ELF-1 (cell line): ENCODE measurements around the gene ANTXR2.
"Not testable (repeated sequence)": the region's sequence is repeated elsewhere in the genome, so short reads cannot be mapped to it uniquely, and the experiment has no call there.

ENCODE experiments used
- DNase-seq: peaks from one replicate; pipeline ENCODE4 v3.0.0-alpha.2; 2016; ENCODE audit warnings: low read depth, low spot score

The ANTXR2 gene

DNA sequence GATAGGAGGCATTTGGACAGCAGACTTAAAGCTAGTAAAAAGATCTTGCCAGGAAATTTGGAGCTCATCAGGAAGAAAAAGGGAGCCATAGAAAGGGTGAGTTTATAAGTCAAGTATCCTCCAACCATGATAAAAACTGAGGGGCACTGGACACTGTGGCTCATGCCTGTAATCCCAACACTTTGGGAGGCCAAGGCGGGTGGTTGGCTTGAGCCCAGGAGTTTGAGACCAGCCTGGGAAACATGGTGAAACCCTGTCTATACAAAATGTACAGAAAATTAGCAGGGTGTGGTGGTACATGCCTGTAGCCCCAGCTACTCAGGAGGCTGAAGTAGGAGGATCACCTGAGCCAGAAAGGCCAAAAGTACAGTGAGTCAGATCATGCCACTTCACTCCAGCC, 48.7 kb downstream of the ANTXR2 start:
- DNase-seq, result no peak

DNA sequence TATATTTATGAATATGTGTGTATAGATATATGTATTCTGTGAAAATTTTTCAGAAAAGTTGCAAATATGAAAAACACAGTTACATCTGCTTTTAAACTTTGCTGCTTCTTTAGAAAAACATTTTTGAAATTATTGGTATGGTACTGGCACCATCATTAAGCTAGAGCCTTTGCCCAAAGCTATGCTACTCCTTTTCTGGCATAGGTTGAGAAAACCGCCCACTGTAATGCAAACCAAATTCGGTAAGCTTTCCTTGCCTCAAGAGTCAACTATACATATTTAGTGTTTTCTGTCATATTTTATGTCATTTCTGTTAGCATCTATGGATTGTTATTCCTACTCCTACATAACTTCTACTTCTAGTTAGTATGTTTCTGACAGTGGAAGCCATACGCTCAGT, 50.7 kb downstream of the ANTXR2 start:
- DNase-seq, result no peak

DNA sequence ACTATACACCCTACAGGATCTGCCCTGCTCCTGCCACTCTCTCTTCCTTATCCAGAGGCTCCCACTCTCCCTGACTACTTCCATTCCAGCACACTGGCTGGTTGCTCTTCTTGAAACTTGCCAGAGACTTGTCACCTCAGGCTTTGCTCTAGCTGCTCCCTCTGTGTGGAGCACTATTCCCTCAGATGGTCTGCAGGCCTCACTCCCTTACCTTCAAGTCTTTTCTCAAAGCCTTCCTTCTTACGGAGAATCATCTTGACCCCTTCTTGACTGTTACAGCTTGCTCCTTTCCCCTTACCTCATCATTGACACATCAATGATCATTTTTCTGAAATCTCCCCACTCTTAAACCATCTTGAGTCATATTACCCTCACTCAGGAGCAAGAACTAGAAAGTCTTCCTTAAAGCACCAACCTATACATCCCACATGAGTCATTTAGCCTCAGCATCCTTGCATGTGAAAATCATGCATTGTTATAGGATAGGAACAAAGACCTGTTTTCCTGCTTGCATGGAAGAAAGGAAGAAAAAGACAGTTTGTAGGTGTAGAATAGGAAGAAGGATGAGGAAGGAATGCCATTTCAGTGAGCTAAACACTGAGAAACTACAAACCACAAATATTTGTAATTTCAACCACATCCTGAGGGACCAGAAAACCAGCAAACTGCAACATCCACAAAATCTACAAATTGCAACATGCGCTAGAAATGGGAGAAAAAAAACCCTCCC, 55.7 kb downstream of the ANTXR2 start:
- no peak for DNase-seq

DNA sequence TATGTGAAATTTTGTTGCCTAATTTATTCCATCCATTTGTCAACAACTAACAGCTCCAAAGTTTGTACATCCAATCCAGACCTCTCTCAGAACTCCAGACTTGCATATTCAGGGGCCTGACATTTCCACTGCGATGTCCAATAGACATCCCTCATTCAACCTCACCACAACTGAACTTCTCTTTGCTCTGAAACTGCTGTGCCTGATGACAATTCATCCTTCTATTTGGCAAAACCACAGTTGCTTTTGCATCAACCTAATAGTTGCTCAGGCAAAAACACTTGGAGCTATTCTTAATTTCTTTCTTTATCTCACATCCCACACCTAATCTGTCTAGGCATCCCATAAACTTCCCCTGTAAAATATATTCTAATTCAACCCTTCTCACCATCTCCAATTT, 56.5 kb downstream of the ANTXR2 start:
- no peak for DNase-seq

DNA sequence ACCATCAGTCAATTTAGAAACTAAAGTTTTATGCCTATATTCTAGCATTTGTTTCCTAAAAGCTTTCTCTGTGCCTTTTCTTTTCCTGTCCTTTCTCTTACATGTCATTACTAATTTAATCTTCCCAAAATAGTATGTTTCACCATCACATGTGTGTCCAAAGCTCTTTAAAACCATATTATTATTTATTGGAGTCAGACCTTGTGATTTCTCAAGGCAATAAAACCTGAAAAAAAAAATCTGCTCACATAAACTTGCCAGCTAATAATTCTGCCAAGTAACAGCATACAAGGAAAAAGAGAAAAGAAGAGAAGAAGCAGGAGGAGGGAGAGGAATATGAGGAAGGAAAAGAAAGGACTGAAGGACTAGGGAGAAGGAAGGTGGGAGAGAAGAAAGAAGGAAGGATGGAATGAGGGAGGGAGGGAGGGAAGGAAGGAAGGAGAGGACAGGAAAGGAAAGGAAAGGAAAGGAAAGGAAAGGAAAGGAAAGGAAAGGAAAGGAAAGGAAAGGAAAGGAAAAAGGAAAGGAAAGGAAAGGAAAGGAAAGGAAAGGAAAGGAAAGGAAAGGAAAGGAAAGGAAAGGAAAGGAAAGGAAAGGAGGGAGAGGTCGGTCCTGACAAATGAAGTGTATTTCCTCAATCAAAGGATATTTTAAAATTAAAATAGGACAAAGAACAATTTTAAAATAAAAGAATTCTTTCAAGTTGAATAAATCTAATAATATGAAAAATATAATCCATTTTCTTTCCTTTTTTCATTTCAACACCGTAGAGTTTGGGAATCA, 57.4 kb downstream of the ANTXR2 start:
- no peak for DNase-seq

DNA sequence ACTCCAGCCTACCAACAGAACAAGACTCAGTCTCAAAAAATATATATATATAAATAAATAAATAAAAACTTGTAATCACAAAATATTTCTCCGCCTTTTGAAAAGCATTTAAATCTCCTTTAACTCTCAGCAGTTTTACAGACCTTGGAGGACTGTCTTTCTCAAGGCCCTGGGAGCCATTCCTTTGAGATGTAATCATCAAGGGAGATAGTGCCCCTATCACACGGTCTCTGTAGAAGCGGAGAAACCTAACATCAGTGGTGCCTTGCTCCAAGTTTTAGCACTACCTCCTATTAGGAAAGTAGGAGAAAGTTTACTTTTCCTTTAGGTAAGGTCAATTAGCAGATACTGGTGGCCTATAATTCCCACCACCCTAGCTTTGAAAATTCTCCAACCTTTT, 58.5 kb downstream of the ANTXR2 start:
- no peak for DNase-seq

DNA sequence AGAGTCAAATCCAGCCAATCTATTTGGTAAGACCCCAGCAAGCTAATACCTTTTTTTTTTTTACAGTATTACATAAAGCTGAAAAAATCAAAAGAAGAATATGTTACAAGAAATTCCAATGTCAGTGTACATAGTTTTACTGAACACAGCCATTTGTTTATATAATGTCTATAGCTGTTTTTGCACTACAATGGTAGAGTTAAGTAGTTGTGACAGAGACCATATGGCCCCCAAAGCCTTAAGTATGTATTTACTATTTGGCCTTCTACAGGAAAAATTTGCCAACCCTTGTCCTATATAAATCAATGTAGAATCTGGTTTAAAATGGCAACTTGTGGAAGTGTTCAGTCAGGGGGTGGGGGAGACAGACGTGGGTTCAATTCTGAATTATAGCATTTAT, 60.7 kb downstream of the ANTXR2 start:
- no peak for DNase-seq

DNA sequence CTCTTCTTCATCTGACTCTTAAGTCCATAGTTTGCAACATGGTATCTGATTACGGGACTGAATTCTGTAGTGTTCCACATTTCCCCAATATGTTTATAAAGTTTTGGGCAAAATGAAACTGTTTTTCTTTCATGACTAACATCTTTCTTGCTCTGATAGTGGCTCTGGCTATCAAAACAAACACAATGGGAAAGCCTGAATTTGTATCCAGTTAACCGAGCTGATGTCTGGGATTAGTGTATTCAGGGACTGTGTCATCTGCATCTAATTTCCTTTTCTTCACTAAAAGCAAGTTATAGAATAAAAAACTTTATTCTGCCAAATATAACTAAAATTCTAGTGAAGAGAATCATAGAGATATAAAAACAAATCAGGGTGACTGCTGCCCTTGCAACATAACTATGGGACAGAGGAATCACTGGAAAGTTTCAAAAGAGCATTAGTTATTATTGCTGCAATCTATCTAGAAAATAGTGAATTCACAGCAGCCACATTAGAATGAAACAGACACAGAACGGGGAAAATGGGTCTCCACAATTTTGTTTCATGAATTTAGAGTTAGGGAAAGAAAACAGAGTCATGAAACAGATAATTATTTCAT, 61.3 kb downstream of the ANTXR2 start:
- DNase-seq, result no peak

DNA sequence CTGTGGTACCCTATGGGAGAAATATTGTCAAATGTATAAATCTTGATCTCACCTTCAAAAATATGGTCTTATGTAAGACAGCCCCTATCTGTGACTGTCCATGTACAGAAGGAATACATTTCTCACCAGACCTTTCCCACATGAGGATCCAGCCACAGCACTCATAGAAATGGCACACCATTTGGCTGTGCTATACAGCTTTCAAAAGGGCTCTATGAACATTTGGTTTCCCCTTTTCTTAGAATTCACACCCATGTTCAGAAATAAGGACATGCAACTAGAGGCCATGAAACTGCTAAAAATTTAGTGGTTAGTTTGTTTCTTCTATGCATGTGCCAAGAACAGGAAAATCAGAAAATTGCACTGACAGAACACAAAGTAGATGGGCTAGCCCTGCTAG, 62.7 kb downstream of the ANTXR2 start:
- DNase-seq, result no peak

DNA sequence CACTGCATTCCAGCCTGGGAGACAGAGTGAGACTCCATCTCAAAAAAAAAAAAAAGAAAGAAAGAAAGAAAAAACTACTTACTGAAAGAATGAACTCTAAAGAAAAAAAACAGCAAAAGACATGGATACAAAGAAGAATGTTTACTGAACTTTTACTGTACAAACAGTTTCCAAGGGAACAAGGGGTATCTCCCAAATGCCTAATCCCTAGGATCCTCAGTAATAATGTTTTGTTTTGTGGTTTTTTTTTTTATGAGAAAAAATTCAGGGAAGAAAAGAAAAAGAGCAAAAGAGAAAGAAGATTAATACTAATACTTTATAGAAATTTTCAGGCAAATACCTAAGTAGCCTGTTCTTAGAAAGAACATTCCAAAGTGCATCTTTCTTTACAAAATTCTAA, 63.2 kb downstream of the ANTXR2 start:
- no peak for DNase-seq

DNA sequence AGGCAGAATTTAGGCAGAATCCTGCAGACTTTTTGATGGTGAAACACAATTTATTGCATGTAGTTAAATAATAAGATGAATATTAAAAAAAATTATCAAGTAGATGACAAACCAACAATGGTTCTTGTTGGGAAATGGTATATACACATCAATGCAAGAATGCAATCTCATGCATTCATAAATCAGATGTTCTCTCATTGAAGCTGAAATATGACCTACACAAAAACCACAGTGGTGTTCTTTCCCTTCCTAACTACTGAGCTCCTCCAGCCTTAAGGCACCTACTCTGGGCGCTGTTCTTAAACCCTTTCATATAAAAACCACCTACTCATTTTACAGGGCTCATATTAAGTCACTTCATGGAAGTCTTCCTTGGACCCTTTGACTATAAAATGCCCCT, 64.1 kb downstream of the ANTXR2 start:
- DNase-seq, result no peak

DNA sequence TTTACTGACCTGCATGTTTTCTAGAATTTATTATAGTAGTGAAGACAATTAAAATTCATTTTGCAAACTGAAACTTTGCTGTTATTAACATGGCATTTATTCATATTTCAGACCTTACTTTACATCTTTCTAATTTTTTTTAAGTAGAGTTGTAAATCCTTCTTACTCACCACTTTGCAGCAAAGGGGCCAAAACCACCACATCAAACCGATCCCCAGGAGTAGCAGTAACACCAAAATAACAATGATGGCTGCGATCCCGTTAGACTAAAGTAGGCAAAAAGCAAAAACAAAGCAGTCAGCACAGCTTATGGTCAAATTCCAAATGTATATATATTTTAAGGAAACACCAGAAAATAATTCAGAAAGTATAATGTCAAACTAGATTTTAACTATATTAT, 64.7 kb downstream of the ANTXR2 start:
- no peak for DNase-seq

DNA sequence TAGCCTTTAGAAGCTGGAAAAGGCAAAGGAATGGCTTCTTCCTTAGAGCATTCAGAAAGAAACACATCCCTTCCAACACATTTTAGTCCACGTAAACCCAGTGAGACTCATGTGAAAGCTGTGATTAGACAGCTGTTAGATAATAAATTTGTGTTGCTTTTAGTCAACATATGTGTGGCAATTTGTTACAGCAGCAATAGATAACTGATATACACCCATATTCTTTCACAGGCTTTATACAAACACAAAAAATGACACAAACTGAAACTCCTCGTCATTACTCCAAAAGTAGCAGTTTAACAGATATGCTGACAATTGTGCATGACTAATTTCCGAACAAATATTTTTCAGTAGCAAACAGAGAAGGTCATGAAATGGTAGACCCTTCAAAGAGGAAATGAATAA, 65.3 kb downstream of the ANTXR2 start:
- no peak for DNase-seq

DNA sequence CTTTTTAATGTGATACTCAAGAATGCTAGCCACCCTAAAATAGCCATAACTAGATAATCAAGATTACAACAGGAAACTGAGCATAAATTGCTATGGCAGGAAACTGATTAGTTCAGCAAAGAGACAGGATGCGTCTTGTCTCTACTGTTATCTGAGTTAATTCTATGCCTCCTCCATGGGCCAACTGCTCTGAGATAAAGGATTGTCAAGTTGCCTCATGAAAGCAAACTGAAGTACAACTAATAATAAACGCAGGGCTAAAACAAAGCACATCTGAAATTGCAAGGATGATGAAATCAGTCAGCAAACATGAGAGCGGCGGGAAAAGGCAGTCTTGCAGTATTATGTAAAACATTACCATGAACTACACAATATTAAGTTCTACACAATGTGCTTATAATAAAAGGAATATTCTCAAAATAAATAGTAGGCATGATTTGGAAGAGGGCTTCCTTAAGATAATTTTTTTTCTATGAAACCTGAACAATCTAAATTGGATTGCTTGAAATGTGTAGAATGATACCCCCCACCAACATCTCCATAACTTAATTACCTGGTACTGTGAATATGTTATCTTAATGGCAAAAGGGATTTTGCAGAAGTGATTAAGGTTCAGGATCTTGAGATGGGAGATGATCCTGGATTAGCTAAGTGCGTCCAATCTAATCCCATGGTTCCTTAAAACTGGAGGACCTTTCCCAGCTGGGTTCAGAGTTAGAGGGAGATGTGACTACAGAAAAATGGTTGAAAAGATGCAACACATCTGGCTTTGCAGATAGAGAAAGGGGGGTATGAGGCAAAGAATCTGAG, 65.9 kb downstream of the ANTXR2 start:
- no peak for DNase-seq

DNA sequence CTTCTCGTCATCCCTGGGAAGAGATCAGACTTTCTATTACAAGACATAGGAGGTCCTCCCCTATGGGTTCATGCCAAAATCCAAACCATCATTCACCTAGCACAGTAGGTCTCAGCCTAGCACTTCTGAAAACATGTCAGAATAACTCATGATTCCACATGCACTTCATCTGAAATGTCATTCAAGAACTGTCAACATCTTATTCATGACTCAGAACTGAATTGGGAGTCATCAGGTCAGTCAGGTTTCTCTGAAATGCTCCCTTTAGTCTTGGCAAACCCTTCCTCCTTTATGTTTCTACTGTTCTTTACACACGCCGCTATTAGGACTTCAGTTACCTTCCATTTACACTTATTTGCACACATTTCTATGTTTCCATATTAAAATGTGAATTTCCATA, 67.2 kb downstream of the ANTXR2 start:
- DNase-seq, result no peak

DNA sequence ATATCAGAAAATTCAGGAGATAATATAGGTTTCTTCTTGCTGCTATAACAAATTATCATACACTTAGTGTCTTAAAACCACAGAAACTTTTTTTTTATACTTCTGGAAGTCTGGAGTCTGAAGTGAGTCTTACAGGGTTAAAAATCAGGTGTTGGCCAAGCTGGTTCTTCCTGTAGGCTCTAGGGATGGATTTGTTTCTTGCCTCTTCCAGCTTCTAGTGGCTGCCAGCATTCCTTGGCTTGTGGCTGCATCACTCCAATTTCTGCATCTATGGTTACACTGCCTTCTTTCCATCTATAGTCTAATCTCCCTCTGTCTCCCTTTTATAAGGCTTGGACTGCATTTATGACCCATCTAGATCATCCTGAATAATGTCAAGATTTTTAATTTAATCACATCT, 68.7 kb downstream of the ANTXR2 start:
- DNase-seq, result no peak

DNA sequence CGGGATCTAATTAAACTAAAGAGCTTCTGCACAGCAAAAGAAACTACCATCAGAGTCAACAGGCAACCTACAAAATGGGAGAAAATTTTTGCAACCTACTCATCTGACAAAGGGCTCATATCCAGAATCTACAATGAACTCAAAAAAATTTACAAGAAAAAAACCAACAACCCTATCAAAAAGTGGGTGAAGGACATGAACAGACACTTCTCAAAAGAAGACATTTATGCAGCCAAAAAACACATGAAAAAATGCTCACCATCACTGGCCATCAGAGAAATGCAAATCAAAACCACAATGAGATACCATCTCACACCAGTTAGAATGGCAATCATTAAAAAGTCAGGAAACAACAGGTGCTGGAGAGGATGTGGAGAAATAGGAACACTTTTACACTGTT, 70.5 kb downstream of the ANTXR2 start:
- not testable (repeated sequence) for DNase-seq

DNA sequence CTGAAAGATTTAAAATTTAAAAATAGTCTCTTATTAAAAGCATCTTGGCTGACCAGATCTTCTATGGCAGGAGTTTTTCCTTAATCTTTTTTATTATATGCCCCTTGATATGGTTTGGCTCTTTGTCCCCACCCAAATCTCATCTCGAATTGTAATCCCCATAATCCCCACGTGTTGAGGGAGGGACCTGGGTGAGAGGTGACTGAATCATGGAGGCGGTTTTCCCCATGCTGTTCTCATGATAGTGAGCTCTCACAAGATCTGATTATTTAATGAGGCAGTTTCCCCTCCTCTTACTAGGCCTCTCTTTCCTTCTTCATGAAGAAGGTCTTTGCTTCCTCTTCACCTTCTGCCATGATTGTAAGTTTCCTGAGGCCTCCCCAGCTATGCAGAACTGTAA, 74.0 kb downstream of the ANTXR2 start:
- not testable (repeated sequence) for DNase-seq

DNA sequence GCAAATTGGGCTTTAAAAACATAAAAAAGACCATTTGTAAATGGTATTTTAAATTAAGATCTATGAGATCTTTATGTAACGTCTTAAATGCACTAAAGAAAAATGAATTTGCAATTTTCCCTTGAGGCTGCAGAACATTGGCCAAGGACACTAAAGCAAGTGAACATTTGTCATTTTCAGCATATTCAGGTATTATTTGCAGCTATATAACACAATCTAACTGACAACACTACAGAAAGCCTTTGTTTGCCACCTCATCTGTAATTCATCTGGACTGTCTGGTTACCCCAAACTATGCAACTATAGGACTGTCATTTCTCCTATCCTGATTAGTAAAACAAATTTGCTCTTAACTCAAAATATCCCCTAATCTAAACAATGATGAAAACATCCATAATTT, 74.8 kb downstream of the ANTXR2 start:
- DNase-seq, result no peak

DNA sequence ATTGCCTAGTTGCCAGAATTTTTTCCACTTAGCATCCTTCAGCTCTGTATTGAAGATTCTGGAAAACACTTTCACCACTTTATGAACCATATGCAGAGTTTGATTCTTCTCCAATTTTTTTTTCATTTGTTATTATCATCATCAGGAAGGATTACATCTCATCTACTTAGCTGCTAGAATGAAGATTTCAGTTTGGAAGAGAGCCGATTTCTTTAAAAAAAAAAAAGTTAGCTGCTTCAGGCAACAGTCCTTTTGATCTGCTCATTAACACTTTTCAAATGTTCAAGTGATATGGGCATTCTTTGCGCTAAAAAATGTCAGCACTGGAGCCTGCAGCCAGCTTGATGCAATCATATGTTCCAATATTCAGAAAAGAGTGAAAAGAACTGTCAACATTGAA, 76.2 kb downstream of the ANTXR2 start:
- DNase-seq, result no peak

DNA sequence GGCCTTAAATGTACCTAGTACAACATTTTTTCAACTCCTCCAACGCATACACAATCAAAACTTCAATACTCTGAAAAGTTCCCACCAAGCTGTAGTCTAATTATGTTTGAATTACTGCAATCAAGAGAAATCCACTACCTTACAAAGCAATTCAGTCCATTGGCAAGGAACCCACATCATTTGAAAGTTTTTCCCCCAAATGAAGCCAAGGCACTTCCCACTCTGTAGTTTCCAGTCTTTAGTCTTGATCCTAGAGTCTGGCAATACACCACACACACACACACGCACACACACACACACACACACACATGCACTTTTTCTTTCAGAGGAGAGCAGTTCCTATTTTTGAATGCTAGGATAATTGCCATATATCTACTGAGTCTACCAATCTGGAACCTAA, 79.6 kb downstream of the ANTXR2 start:
- no peak for DNase-seq

DNA sequence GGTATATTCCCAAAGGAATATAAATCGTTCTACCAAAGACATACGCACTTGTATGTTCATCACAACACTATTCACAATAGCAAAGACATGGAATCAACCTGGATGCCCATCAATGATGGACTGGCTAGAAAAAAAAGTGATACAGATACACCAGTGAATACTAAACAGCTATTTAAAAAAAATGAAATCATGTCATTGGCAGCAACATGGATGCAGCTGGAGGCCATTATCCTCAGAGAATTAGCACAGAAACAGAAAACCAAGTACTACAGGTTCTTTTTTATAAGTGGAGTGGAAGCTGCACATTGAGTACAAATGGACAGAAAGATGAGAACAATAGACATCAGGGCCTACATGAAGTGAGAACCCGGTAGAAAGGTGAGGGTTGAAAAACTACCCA, 81.4 kb downstream of the ANTXR2 start:
- no peak for DNase-seq
